Breast epithelium (tissue), 4 donors: ENCODE results near the gene AGPAT2. TPM values are rescaled to one million over a fixed set of nuclear protein-coding genes. Genes with fewer than 3 reads are reported as not detected.
"Not testable (repeated sequence)": the region's sequence is repeated elsewhere in the genome, so short reads cannot be mapped to it uniquely, and the experiment has no call there.

ENCODE experiments used
- DNase-seq, 2 donors: peaks; one replicate each; pipeline ENCODE4 v3.0.0-alpha.2; 2019; ENCODE audit warnings: low spot score in 2 of 2
- H3K27ac ChIP-seq, 2 donors: fragments of 200-600 bp; sonication (generic) in 1 of 2; one replicate each; pipeline ENCODE4 v1.5.1; 2016 to 2019; ENCODE audit warnings: mild to moderate bottlenecking in 1 of 2
- H3K27me3 ChIP-seq, 2 donors: fragments of 200-600 bp; sonication (generic) in 1 of 2; one replicate each; pipeline versions ENCODE4 v1.5.1 to v1.6.0; 2017 to 2019; ENCODE audit warnings: control low read depth in 1 of 2, mild to moderate bottlenecking in 1 of 2
- H3K36me3 ChIP-seq: fragments of 200-600 bp; one replicate; pipeline ENCODE4 v1.5.1; 2019
- H3K4me1 ChIP-seq, 2 donors: fragments of 200-600 bp; sonication (generic); one replicate each; pipeline ENCODE4 v1.5.1; 2016 to 2019; ENCODE audit warnings: control low read depth in 1 of 2
- H3K4me3 ChIP-seq, 3 donors: fragments of 200-600 bp; sonication (generic); 1 replicate in 2 of 3; 2 replicates in 1 of 3; pipeline ENCODE4 v1.5.1; 2016 to 2019; ENCODE audit warnings: mild to moderate bottlenecking in 3 of 3, moderate library complexity in 2 of 3
- H3K9me3 ChIP-seq, 2 donors: fragments of 200-600 bp; sonication (generic) in 1 of 2; one replicate each; pipeline ENCODE4 v1.5.1; 2016 to 2019; ENCODE audit warnings: control low read depth in 1 of 2
- POLR2A ChIP-seq: fragments of 450-650 bp; IDR thresholded peaks from one replicate; pipeline ENCODE4 v1.6.1; 2016; ENCODE audit warnings: antibody characterized with exemption, mild to moderate bottlenecking, moderate library complexity
- POLR2AphosphoS5 ChIP-seq, 3 donors: sonication (generic); formaldehyde crosslinking; IDR thresholded peaks; one replicate each; pipeline ENCODE4 v1.6.1; 2017; ENCODE audit warnings: antibody characterized with exemption in 3 of 3
- intact Hi-C: fragments of 100-400 bp; cut with DNase I; formaldehyde crosslinking; loops from one replicate; pipeline ENCODE4 v1.15.1; 2023; ENCODE audit warnings: low total_unique reads
- total RNA-seq, 3 donors: library from RNA; depleted of rRNA; stranded (reverse); fragments of >200 nt; gene quantifications; one replicate each; pipeline ENCODE4 v1.1.0, GENCODE V29; 2016
- TF ChIP-seq, protein P1 (sequence below), 3 donors: fragments of 450-650 bp; IDR thresholded peaks; one replicate each; pipeline ENCODE4 v1.5.1; 2016 to 2017; ENCODE audit warnings: antibody characterized with exemption in 3 of 3, mild to moderate bottlenecking in 3 of 3, moderate library complexity in 3 of 3

The AGPAT2 gene
- total RNA-seq, 3 donors from 2014 or later: 106 to 551 (median 110) TPM

DNA sequence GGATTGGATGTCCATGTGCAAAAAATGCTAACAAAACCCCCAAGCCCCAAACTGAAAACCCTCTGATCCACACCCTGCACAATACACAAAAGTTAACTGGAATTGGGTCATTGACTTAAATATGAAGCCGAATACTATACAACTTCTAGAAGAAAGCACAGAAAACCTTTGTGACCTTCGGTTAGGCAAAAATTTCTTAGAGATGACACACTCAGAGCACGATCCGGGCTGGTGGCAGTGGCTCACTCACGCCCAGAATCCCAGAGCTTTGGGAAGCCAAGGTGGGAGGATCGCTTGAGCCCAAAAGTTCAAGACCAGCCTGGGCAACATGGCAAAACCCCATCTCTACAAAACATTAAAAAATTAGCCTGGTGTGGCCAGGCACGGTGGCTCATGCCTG lies 23.3 kb upstream of the AGPAT2 start:
- intact Hi-C loops: no loop called here
- H3K4me1 ChIP-seq: no peaks in the 10 kb centered on the region
- no peaks in the 10 kb centered on the region for H3K9me3 ChIP-seq
- TF ChIP-seq POLR2A (no peak), POLR2AphosphoS5 (IDR thresholded peaks at IDR 0.05) (no peak)
- TF ChIP-seq, protein P1, sequence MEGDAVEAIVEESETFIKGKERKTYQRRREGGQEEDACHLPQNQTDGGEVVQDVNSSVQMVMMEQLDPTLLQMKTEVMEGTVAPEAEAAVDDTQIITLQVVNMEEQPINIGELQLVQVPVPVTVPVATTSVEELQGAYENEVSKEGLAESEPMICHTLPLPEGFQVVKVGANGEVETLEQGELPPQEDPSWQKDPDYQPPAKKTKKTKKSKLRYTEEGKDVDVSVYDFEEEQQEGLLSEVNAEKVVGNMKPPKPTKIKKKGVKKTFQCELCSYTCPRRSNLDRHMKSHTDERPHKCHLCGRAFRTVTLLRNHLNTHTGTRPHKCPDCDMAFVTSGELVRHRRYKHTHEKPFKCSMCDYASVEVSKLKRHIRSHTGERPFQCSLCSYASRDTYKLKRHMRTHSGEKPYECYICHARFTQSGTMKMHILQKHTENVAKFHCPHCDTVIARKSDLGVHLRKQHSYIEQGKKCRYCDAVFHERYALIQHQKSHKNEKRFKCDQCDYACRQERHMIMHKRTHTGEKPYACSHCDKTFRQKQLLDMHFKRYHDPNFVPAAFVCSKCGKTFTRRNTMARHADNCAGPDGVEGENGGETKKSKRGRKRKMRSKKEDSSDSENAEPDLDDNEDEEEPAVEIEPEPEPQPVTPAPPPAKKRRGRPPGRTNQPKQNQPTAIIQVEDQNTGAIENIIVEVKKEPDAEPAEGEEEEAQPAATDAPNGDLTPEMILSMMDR (IDR thresholded peaks at IDR 0.05): no peak
- no peak overlapping the region for H3K27ac ChIP-seq
- DNase-seq: no peak
- H3K36me3 ChIP-seq: no peaks in the 10 kb centered on the region
- no peaks in the 10 kb centered on the region for H3K27me3 ChIP-seq
- no peak overlapping the region for H3K4me3 ChIP-seq

DNA sequence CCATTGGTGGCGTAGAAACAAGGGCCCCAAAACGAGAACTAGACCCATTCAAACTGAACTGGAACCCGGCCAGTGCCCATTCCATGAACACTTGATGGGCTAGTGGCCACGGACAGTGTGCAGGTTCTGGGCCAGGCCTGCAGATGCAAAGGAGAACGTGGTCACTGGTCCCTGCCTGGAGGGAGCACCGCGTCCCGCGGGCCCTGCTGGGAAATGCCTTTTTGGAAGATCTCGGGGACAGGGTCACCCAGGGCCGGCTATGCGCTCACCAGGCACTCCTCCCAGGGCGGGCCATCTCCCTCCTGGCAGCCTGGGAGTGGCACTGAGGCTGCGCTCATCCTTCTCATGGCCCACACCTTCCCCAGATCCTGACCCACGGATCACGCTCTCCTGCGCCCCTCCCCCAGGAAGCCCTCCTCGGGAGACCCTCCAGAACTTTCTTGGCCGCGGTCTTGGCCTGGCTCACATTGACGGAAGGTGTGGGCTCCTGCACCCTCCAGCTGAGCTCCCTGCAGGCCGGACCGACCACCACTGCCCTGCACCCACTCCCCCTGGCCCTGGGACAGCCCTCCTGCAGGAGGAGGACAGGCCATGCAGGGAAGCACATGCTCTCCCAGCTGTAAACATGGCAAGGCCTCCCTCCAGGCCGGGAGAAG lies 22.3 kb upstream of the AGPAT2 start:
- TF ChIP-seq POLR2A: no peak
- no peak for TF ChIP-seq POLR2AphosphoS5 (IDR thresholded peaks at IDR 0.05)
- TF ChIP-seq, protein P1 (IDR thresholded peaks at IDR 0.05): no peak
- Histone ChIP-seq H3K4me3 (no peak overlapping the region), H3K36me3 (no peaks in the 10 kb centered on the region), H3K4me1 (no peaks in the 10 kb centered on the region), H3K9me3 (no peaks in the 10 kb centered on the region), H3K27ac (no peak overlapping the region), H3K27me3 (no peaks in the 10 kb centered on the region)
- no peak for DNase-seq
- intact Hi-C loops: no loop called here

DNA sequence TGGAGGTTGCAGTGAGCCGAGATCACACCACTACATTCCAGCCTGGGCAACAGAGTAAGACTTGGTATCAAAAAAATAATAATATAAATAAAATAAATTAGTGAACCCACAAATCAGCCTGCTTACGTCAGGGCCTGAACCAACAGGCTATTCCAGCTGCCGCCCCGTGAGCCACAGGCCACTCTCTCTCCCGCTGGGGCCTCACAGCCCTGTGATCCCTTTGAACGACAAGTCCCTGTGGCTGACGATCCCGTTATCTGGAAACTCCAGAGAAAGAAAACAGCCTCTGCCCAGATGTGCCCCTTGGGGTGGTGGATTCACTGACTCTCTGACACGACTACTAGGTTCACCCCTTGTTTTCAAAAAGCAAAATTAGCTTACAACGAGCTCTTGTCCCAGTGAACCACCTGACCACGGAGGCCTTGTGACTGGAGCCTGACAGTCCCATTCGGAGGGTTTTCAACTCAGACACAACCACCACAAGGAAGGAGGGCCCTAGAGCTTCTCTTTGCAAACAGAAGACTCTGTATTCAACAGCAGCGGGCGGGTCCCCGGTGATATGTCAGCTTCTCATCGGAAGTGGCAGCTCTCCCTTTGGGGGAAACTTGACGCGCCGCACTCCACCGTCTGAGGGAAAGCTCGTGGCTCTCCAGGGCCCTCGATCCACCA lies 20.7 kb upstream of the AGPAT2 start:
- Histone ChIP-seq H3K27me3 (no peaks in the 10 kb centered on the region), H3K4me1 (no peaks in the 10 kb centered on the region), H3K9me3 (no peaks in the 10 kb centered on the region), H3K36me3 (no peaks in the 10 kb centered on the region), H3K27ac (no peak overlapping the region), H3K4me3 (no peak overlapping the region)
- TF ChIP-seq, protein P1 (IDR thresholded peaks at IDR 0.05): no peak
- TF ChIP-seq POLR2AphosphoS5 (IDR thresholded peaks at IDR 0.05) (no peak), POLR2A (no peak)
- intact Hi-C loops: no loop called here
- DNase-seq: no peak

DNA sequence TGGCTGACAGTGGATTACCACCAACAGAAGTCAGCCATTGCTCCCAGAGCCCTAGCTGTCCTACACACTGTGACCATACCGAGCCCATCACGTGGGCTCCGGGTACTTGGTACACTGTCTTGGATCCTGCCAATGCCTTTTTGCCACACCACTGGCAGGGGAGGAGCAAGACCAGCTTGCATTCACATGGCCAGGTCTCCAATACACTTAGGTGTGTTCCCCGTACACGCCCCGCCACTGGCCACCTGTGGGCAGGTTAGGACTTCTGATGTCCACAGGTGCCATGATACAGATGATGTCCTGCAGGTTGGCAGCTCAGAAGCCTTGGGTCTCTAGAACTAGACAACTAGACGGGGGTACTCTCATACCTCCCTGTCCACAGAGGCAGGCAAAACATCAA lies 19.8 kb upstream of the AGPAT2 start:
- no peaks in the 10 kb centered on the region for H3K27me3 ChIP-seq
- H3K36me3 ChIP-seq: no peaks in the 10 kb centered on the region
- H3K9me3 ChIP-seq: no peaks in the 10 kb centered on the region
- H3K4me1 ChIP-seq: no peaks in the 10 kb centered on the region
- H3K4me3 ChIP-seq: no peak overlapping the region
- TF ChIP-seq, protein P1 (IDR thresholded peaks at IDR 0.05): no peak
- TF ChIP-seq POLR2A: no peak
- no peak for TF ChIP-seq POLR2AphosphoS5 (IDR thresholded peaks at IDR 0.05)
- no peak for DNase-seq
- no peak overlapping the region for H3K27ac ChIP-seq
- intact Hi-C loops: no loop called here

DNA sequence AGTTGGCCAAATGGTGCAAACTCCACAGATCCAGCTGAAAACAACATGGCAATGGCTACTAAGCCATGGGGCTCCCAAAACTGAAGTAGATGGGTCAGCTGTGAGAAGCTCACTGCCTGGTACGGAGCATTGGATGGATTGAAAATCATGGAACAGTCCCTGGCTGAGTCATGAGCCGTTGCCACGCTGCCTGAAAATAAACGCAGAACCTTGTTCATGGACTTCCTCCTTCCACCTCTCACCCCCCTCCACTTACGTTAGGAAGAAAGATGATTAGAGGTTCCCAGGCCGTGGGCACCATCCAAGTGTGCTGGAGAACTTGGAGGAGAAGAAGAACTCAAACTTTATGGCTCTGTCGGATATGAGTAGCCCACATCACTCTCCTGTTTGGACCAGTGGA lies 18.3 kb upstream of the AGPAT2 start:
- Histone ChIP-seq H3K36me3 (no peaks in the 10 kb centered on the region), H3K9me3 (no peaks in the 10 kb centered on the region), H3K27ac (no peak overlapping the region), H3K4me3 (no peak overlapping the region), H3K4me1 (no peaks in the 10 kb centered on the region), H3K27me3 (no peaks in the 10 kb centered on the region)
- no peak for DNase-seq
- no peak for TF ChIP-seq POLR2AphosphoS5 (IDR thresholded peaks at IDR 0.05)
- intact Hi-C loops: no loop called here

DNA sequence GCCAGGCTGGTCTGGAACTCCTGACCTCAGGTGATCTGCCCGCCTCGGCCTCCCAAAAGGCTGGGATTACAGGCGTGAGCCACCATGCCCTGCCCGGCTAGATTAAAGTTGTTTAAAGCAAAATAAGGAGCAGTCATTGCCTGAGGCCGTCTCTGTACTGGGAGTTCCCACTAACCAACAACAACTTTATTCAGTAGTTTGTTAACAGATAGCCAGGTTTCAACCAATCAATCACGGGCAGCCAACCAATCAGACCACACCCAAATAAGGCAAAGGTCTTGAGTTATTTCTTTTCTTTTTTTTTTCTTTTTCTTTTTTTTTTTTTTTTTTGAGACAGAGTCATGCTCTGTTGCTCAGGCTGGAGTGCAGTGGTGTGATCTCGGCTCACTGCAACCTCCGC lies 17.5 kb upstream of the AGPAT2 start:
- H3K4me3 ChIP-seq, DNase-seq, H3K27me3 ChIP-seq, H3K4me1 ChIP-seq, H3K27ac ChIP-seq, H3K36me3 ChIP-seq, intact Hi-C loops, H3K9me3 ChIP-seq: not testable (repeated sequence)
